Fibroblast of skin of right biceps (primary cell): ENCODE results near the gene ABHD16A.

Experiments used
- DNase-seq: peaks from one replicate; pipeline ENCODE4 v3.0.0-alpha.2; 2013

ABHD16A gene

GRCh38 chr6:31660381-31661261 lies 42.5 kb downstream of the ABHD16A start, which contains the start of gene C6orf47:
Gene C6orf47, minus strand, starts transcription at chr6:31660778. Its CDS starts 831 bp downstream, at chr6:31659947.
- DNase-seq: peak; percentile 82

- no peak for DNase-seq
Measured at GRCh38 chr6:31659649-31660380, 43.3 kb downstream of the ABHD16A start.

GRCh38 chr6:31658983-31659648 lies 44.0 kb downstream of the ABHD16A start:
- DNase-seq: no peak

- no peak for DNase-seq
Measured at GRCh38 chr6:31658158-31658688, 44.9 kb downstream of the ABHD16A start.

- no peak for DNase-seq
Measured at GRCh38 chr6:31657406-31658157, 45.5 kb downstream of the ABHD16A start.

GRCh38 chr6:31655349-31656237 lies 47.5 kb downstream of the ABHD16A start, which contains the start of gene APOM:
Gene APOM, plus strand, starts transcription at chr6:31655894. Its CDS starts 73 bp downstream, at chr6:31655967.
- no peak for DNase-seq

GRCh38 chr6:31654574-31655348 lies 48.4 kb downstream of the ABHD16A start:
- no peak for DNase-seq

GRCh38 chr6:31652925-31653724 lies 50.0 kb downstream of the ABHD16A start:
- peak; percentile 94 for DNase-seq

GRCh38 chr6:31651602-31652191 lies 51.4 kb downstream of the ABHD16A start:
- peak; percentile 73 for DNase-seq

GRCh38 chr6:31645325-31645724 lies 57.8 kb downstream of the ABHD16A start:
- no peak for DNase-seq

GRCh38 chr6:31643818-31644454 lies 59.2 kb downstream of the ABHD16A start:
- DNase-seq: no peak

GRCh38 chr6:31642798-31643570 lies 60.1 kb downstream of the ABHD16A start:
- no peak for DNase-seq

- no peak for DNase-seq
Measured at GRCh38 chr6:31641370-31641769, 61.8 kb downstream of the ABHD16A start.

- no peak for DNase-seq
Measured at GRCh38 chr6:31640612-31641011, 62.5 kb downstream of the ABHD16A start.

- peak; percentile 71 for DNase-seq
Measured at GRCh38 chr6:31639449-31639861, 63.7 kb downstream of the ABHD16A start.

GRCh38 chr6:31639043-31639442 lies 64.1 kb downstream of the ABHD16A start:
- DNase-seq: no peak
